ENCODE data around the gene SDR42E2.
"Not testable (repeated sequence)": the region's sequence is repeated elsewhere in the genome, so short reads cannot be mapped to it uniquely, and the experiment has no call there.

DNA sequence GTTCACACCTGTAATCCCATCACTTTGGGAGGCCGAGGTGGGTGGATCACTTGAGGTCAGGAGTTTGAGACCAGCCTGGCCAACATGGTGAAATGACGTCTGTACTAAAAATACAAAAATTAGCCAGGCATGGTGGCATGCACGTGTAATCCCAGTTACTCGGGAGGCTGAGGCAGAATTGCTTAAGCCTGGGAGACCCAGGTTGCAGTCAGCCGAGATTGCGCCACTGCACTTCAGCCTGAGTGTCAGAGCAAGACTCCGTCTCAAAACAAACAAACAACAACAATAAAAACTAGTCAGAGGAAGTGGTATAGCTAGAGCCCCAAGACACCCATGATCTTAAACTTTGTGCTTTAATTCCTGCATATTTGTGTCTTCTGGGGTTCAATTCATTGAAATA is 9.2 kb upstream of the SDR42E2 start:
- TF ChIP-seq, protein P1, sequence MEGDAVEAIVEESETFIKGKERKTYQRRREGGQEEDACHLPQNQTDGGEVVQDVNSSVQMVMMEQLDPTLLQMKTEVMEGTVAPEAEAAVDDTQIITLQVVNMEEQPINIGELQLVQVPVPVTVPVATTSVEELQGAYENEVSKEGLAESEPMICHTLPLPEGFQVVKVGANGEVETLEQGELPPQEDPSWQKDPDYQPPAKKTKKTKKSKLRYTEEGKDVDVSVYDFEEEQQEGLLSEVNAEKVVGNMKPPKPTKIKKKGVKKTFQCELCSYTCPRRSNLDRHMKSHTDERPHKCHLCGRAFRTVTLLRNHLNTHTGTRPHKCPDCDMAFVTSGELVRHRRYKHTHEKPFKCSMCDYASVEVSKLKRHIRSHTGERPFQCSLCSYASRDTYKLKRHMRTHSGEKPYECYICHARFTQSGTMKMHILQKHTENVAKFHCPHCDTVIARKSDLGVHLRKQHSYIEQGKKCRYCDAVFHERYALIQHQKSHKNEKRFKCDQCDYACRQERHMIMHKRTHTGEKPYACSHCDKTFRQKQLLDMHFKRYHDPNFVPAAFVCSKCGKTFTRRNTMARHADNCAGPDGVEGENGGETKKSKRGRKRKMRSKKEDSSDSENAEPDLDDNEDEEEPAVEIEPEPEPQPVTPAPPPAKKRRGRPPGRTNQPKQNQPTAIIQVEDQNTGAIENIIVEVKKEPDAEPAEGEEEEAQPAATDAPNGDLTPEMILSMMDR (IDR thresholded peaks at IDR 0.05; ENCODE audit: borderline replicate concordance, extremely low read depth, low read length, poor library complexity, severe bottlenecking): not testable (repeated sequence)
- not testable (repeated sequence) for TF ChIP-seq EZH2 (IDR thresholded peaks at IDR 0.05; ENCODE audit: borderline replicate concordance, low read depth, low read length, severe bottlenecking)
